Common myeloid progenitor, CD34-positive (primary cell): ENCODE measurements around the gene MN1.

Experiments
- CTCF ChIA-PET: fragments of 350-600 bp; sonication (Branson Sonifier 250); formaldehyde crosslinking; loops from one replicate; lab custom pipeline; 2021; ENCODE audit warnings: antibody characterized with exemption; lab: Charles Lee
- POLR2A ChIA-PET: fragments of 350-600 bp; sonication (Branson Sonifier 250); formaldehyde crosslinking; loops from one replicate; lab custom pipeline; 2021; ENCODE audit warnings: antibody characterized with exemption; lab: Charles Lee
- DNase-seq, 3 donors: peaks; one replicate each; pipeline versions ENCODE4 v3.0.0 to v3.0.0-alpha.2; 2013
- H3K27ac ChIP-seq, 2 experiments: 1 replicate in 1 of 2; 2 replicates in 1 of 2; pipeline ENCODE4 v1.7.0; 2013; ENCODE audit warnings: inconsistent platforms in 2 of 2, low read length in 2 of 2, mild to moderate bottlenecking in 2 of 2, low read depth in 1 of 2, moderate library complexity in 1 of 2; ENCODE audit not compliant: severe bottlenecking in 2 of 2, insufficient read depth in 1 of 2, poor library complexity in 1 of 2
- H3K27me3 ChIP-seq, 5 experiments: replicated peaks in 2 of 5; 1 replicate in 3 of 5; 2 replicates in 2 of 5; pipeline versions ENCODE4 v1.6.1 to v1.7.0; 2013; ENCODE audit warnings: low read length in 4 of 5, mild to moderate bottlenecking in 2 of 5, moderate library complexity in 2 of 5, inconsistent platforms in 1 of 5; ENCODE audit not compliant: insufficient read depth in 5 of 5, control insufficient read depth in 4 of 5
- H3K36me3 ChIP-seq, 4 experiments: 1 replicate in 2 of 4; 2 replicates in 2 of 4; pipeline versions ENCODE4 v1.6.1 to v1.7.0; 2013; ENCODE audit warnings: low read length in 3 of 4, control low read depth in 1 of 4, mild to moderate bottlenecking in 1 of 4; ENCODE audit not compliant: control insufficient read depth in 4 of 4, insufficient read depth in 4 of 4
- H3K4me1 ChIP-seq, 4 experiments: 1 replicate in 3 of 4; 2 replicates in 1 of 4; pipeline versions ENCODE4 v1.6.1 to v1.7.1; 2013; ENCODE audit warnings: low read length in 3 of 4, mild to moderate bottlenecking in 3 of 4, control low read depth in 1 of 4, inconsistent platforms in 1 of 4, moderate library complexity in 1 of 4; ENCODE audit not compliant: control insufficient read depth in 4 of 4, insufficient read depth in 4 of 4; ENCODE audit errors: control extremely low read depth in 1 of 4
- H3K4me3 ChIP-seq, 7 experiments: 1 replicate in 4 of 7; 2 replicates in 3 of 7; pipeline versions ENCODE4 v1.5.1 to v1.7.0; 2013; ENCODE audit warnings: mild to moderate bottlenecking in 7 of 7, low read length in 6 of 7, moderate library complexity in 6 of 7, inconsistent platforms in 2 of 7, low read depth in 2 of 7, control low read depth in 1 of 7; ENCODE audit not compliant: insufficient read depth in 4 of 7, control insufficient read depth in 1 of 7; ENCODE audit errors: extremely low read depth in 1 of 7
- H3K9me3 ChIP-seq, 5 experiments: 1 replicate in 4 of 5; 2 replicates in 1 of 5; pipeline versions ENCODE4 v1.6.1 to v1.7.1; 2013; ENCODE audit warnings: low read length in 4 of 5, mild to moderate bottlenecking in 2 of 5, inconsistent platforms in 1 of 5, low read depth in 1 of 5, moderate library complexity in 1 of 5; ENCODE audit not compliant: control insufficient read depth in 4 of 5, insufficient read depth in 2 of 5; ENCODE audit errors: control extremely low read depth in 1 of 5
- WGBS: methylation state at CpG from one replicate; pipeline ENCODE4 v1.1.5; 2013; ENCODE audit not compliant: insufficient coverage; 5-methylcytosine and 5-hydroxymethylcytosine counted together

The MN1 gene

GRCh38 chr22:27778294-27779090 lies 23.1 kb downstream of the MN1 start:
- DNase-seq: peak; percentile 21 to 91 (median 83)
- CTCF ChIA-PET: interaction anchor here (0.6 to 1.3 kb wide), 5 partner anchors 18 to 101 kb away, joined by 3 to 4 read pairs (median 3); no protein-coding TSS in a partner anchor
- Histone ChIP-seq H3K9me3 (no peaks in the 10 kb centered on the region), H3K27me3 (no peaks in the 10 kb centered on the region), H3K4me1 (peaks cover 2 to 62% (median 44%) of the 10 kb centered on the region in 4 experiments), H3K36me3 (peaks cover 0 to 7% (median 0%) of the 10 kb centered on the region in 4 experiments), H3K4me3 (peak overlapping the region in 4 of 7 experiments; percentile 29 to 60 (median 54)), H3K27ac (peak overlapping the region; percentile 37 to 56)
- POLR2A ChIA-PET: no interaction called here
- WGBS: 9% methylated on average over 16 of the region's 24 CpGs

- no peaks in the 10 kb centered on the region for H3K27me3 ChIP-seq
- peaks cover 2 to 62% (median 44%) of the 10 kb centered on the region in 4 experiments for H3K4me1 ChIP-seq
- POLR2A ChIA-PET: interaction anchor here (0.6 kb wide), 1 partner anchor 17 kb away, joined by 3 read pairs; no protein-coding TSS in a partner anchor
- no peak overlapping the region for H3K4me3 ChIP-seq
- DNase-seq: no peak
- CTCF ChIA-PET: interaction anchor here (1.0 kb wide), 1 partner anchor 19 kb away, joined by 3 read pairs; no protein-coding TSS in a partner anchor
- no peaks in the 10 kb centered on the region for H3K9me3 ChIP-seq
- WGBS: 100% methylated on average over 5 of the region's 9 CpGs
- peak overlapping the region in 1 of 2 experiments; percentile 68 for H3K27ac ChIP-seq
- peaks cover 0 to 9% (median under 1%) of the 10 kb centered on the region in 4 experiments for H3K36me3 ChIP-seq
Observed at GRCh38 chr22:27777128-27777527, 24.4 kb downstream of the MN1 start.

- H3K4me3 ChIP-seq: peak overlapping the region in 2 of 7 experiments; percentile 54 to 64
- H3K27ac ChIP-seq: peak overlapping the region in 1 of 2 experiments; percentile 68
- WGBS: 7% methylated on average over 3 of the region's 8 CpGs
- no peaks in the 10 kb centered on the region for H3K9me3 ChIP-seq
- peaks cover 0 to 9% (median 1%) of the 10 kb centered on the region in 4 experiments for H3K36me3 ChIP-seq
- H3K4me1 ChIP-seq: peaks cover 2 to 62% (median 44%) of the 10 kb centered on the region in 4 experiments
- ChIA-PET POLR2A (interaction anchor here (0.6 kb wide), 1 partner anchor 15 kb away, joined by 3 read pairs; no protein-coding TSS in a partner anchor), CTCF (no interaction called here)
- no peak for DNase-seq
- H3K27me3 ChIP-seq: no peaks in the 10 kb centered on the region
Observed at GRCh38 chr22:27776650-27776958, 25.0 kb downstream of the MN1 start.

GRCh38 chr22:27775758-27776649 lies 25.6 kb downstream of the MN1 start:
- no peaks in the 10 kb centered on the region for H3K27me3 ChIP-seq
- 10% methylated on average over 8 of the region's 17 CpGs for WGBS
- peaks cover 2 to 60% (median 44%) of the 10 kb centered on the region in 4 experiments for H3K4me1 ChIP-seq
- ChIA-PET CTCF (no interaction called here), POLR2A (interaction anchor here (0.6 kb wide), 1 partner anchor 15 kb away, joined by 3 read pairs; no protein-coding TSS in a partner anchor)
- peak overlapping the region in 6 of 7 experiments; percentile 24 to 64 (median 37) for H3K4me3 ChIP-seq
- peaks cover 0 to 9% (median 1%) of the 10 kb centered on the region in 4 experiments for H3K36me3 ChIP-seq
- no peaks in the 10 kb centered on the region for H3K9me3 ChIP-seq
- DNase-seq: peak; percentile 37 to 77 (median 64)
- peak overlapping the region; percentile 23 to 68 for H3K27ac ChIP-seq

GRCh38 chr22:27775087-27775698 lies 26.4 kb downstream of the MN1 start:
- 79% methylated on average over 16 of the region's 18 CpGs for WGBS
- H3K4me1 ChIP-seq: peaks cover 2 to 56% (median 42%) of the 10 kb centered on the region in 4 experiments
- H3K27ac ChIP-seq: peak overlapping the region in 1 of 2 experiments; percentile 68
- H3K36me3 ChIP-seq: peaks cover 0 to 9% (median 1%) of the 10 kb centered on the region in 4 experiments
- H3K4me3 ChIP-seq: peak overlapping the region in 3 of 7 experiments; percentile 9 to 64 (median 54)
- POLR2A ChIA-PET: no interaction called here
- no peaks in the 10 kb centered on the region for H3K27me3 ChIP-seq
- CTCF ChIA-PET: interaction anchor here (0.7 to 1.4 kb wide), 2 partner anchors 27 to 162 kb away, joined by 5 to 6 read pairs; no protein-coding TSS in a partner anchor
- DNase-seq: no peak
- H3K9me3 ChIP-seq: no peaks in the 10 kb centered on the region

- no peaks in the 10 kb centered on the region for H3K9me3 ChIP-seq
- no peak overlapping the region for H3K27ac ChIP-seq
- peaks cover 2 to 46% (median 34%) of the 10 kb centered on the region in 4 experiments for H3K4me1 ChIP-seq
- H3K36me3 ChIP-seq: peaks cover 0 to 9% (median 1%) of the 10 kb centered on the region in 4 experiments
- ChIA-PET POLR2A (no interaction called here), CTCF (interaction anchor here (1.4 kb wide), 1 partner anchor 161 kb away, joined by 5 read pairs; no protein-coding TSS in a partner anchor)
- no peaks in the 10 kb centered on the region for H3K27me3 ChIP-seq
- WGBS: 95% methylated on average over 8 of the region's 9 CpGs
- H3K4me3 ChIP-seq: no peak overlapping the region
- no peak for DNase-seq
Observed at GRCh38 chr22:27774200-27774599, 27.4 kb downstream of the MN1 start.
